ENCODE measurements around the gene RNF213.
"Not testable (repeated sequence)": the region's sequence is repeated elsewhere in the genome, so short reads cannot be mapped to it uniquely, and the experiment has no call there.

The RNF213 gene

GRCh38 chr17:80258296-80258695 lies 2.4 kb upstream of the RNF213 start:
- POLR2A ChIA-PET; CTCF ChIA-PET; H3K36me3 ChIP-seq (ENCODE audit: control insufficient read depth in 4 of 4, insufficient read depth in 4 of 4, low read length in 3 of 4); H3K9me3 ChIP-seq (ENCODE audit: control extremely low read depth in 1 of 5, control insufficient read depth in 4 of 5, insufficient read depth in 2 of 5, low read depth in 1 of 5, low read length in 4 of 5); H3K27me3 ChIP-seq (replicated peaks in 2 of 5; ENCODE audit: control insufficient read depth in 4 of 5, insufficient read depth in 5 of 5, low read length in 4 of 5); H3K4me3 ChIP-seq (ENCODE audit: control insufficient read depth in 1 of 7, extremely low read depth in 1 of 7, insufficient read depth in 4 of 7, low read depth in 2 of 7, low read length in 6 of 7); DNase-seq: not testable (repeated sequence)
- peaks cover 11 to 69% (median 55%) of the 10 kb centered on the region in 4 experiments for H3K4me1 ChIP-seq (ENCODE audit: control extremely low read depth in 1 of 4, control insufficient read depth in 4 of 4, insufficient read depth in 4 of 4, low read length in 3 of 4)
- peak overlapping the region in 1 of 2 experiments; percentile 54 for H3K27ac ChIP-seq (ENCODE audit: insufficient read depth in 1 of 2, low read depth in 1 of 2, low read length in 2 of 2, poor library complexity in 1 of 2, severe bottlenecking in 2 of 2)
- WGBS (ENCODE audit: insufficient coverage), result 71% methylated on average over 1 of the region's 2 CpGs

DNA sequence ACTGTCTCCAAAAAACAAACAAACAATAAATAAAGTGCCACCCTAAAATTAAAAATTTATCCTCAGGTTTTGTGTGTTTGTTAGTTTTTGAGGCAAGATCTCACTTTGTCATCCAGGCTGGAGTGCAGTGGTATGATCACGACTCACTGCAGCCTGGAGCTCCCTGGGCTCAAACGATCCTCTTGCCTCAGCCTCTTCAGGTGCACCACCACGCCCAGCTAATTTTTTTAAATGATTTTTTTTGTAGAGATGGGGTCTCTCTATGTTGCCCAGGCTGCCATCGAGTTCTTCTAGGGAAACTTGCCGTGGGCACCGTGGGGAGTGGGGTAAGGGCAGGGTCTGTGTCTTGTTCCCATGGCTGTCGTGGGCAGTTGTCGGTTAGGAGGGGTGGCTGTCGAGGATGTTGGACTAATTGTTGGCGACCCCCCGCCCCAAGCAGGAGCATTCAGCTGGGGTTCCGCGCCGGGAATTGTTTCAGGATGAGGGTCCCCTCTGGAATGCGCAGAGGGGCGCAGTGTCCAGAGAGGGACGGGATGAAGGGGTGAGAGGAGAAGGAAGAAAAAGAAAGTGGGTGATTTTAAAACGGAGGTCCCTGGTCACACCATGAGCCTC lies 1.1 kb upstream of the RNF213 start:
- H3K4me1 ChIP-seq (ENCODE audit: control extremely low read depth in 1 of 4, control insufficient read depth in 4 of 4, insufficient read depth in 4 of 4, low read length in 3 of 4), result peaks cover 9 to 69% (median 56%) of the 10 kb centered on the region in 4 experiments
- no peaks in the 10 kb centered on the region for H3K27me3 ChIP-seq (replicated peaks in 2 of 5; ENCODE audit: control insufficient read depth in 4 of 5, insufficient read depth in 5 of 5, low read length in 4 of 5)
- WGBS (ENCODE audit: insufficient coverage), result 75% methylated on average over 18 of the region's 18 CpGs
- H3K27ac ChIP-seq (ENCODE audit: insufficient read depth in 1 of 2, low read depth in 1 of 2, low read length in 2 of 2, poor library complexity in 1 of 2, severe bottlenecking in 2 of 2), result peak overlapping the region in 1 of 2 experiments; percentile 74
- DNase-seq, result peak in 1 of 3 donors; percentile 27
- ChIA-PET CTCF (no interaction called here), POLR2A (no interaction called here)
- no peaks in the 10 kb centered on the region for H3K9me3 ChIP-seq (ENCODE audit: control extremely low read depth in 1 of 5, control insufficient read depth in 4 of 5, insufficient read depth in 2 of 5, low read depth in 1 of 5, low read length in 4 of 5)
- peak overlapping the region; percentile 48 to 77 (median 65) for H3K4me3 ChIP-seq (ENCODE audit: control insufficient read depth in 1 of 7, extremely low read depth in 1 of 7, insufficient read depth in 4 of 7, low read depth in 2 of 7, low read length in 6 of 7)
- H3K36me3 ChIP-seq (ENCODE audit: control insufficient read depth in 4 of 4, insufficient read depth in 4 of 4, low read length in 3 of 4), result no peaks in the 10 kb centered on the region

DNA sequence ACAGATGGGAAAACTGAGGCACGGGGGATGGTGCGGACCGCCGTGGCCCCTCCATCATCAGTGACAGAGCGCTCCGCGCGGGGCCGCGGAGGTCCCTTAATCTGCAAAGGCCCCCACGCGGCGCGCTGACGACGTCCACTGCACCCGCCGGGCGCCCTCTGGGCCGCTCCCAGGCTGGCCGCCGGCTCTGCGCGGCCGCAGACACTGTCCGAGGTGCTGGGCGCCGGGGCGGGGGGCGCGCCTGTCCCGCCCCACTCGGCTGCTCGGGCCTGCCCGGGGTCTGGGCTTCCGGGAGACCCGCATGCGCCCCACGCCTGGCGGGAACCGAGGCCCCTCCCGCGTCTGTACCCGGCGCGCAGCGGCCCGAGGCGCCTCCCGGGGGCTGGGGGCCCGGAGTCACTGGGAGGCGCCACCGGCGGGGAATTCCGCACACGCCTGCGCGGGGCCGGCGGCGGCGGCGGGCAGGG lies 550 bp upstream of the RNF213 start:
- CTCF ChIA-PET, result no interaction called here
- POLR2A ChIA-PET, result interaction anchor here (0.7 kb wide), 1 partner anchor 14 kb away, joined by 3 read pairs; no protein-coding TSS in a partner anchor
- Histone ChIP-seq H3K27me3 (replicated peaks in 2 of 5; ENCODE audit: control insufficient read depth in 4 of 5, insufficient read depth in 5 of 5, low read length in 4 of 5) (no peaks in the 10 kb centered on the region), H3K4me3 (ENCODE audit: control insufficient read depth in 1 of 7, extremely low read depth in 1 of 7, insufficient read depth in 4 of 7, low read depth in 2 of 7, low read length in 6 of 7) (peak overlapping the region; percentile 48 to 77 (median 65)), H3K36me3 (ENCODE audit: control insufficient read depth in 4 of 4, insufficient read depth in 4 of 4, low read length in 3 of 4) (no peaks in the 10 kb centered on the region), H3K4me1 (ENCODE audit: control extremely low read depth in 1 of 4, control insufficient read depth in 4 of 4, insufficient read depth in 4 of 4, low read length in 3 of 4) (peaks cover 4 to 69% (median 54%) of the 10 kb centered on the region in 4 experiments), H3K27ac (ENCODE audit: insufficient read depth in 1 of 2, low read depth in 1 of 2, low read length in 2 of 2, poor library complexity in 1 of 2, severe bottlenecking in 2 of 2) (peak overlapping the region in 1 of 2 experiments; percentile 74), H3K9me3 (ENCODE audit: control extremely low read depth in 1 of 5, control insufficient read depth in 4 of 5, insufficient read depth in 2 of 5, low read depth in 1 of 5, low read length in 4 of 5) (no peaks in the 10 kb centered on the region)
- WGBS (ENCODE audit: insufficient coverage), result under 1% methylated on average over 41 of the region's 63 CpGs
- DNase-seq, result peak; percentile 62 to 82 (median 80)

- ChIA-PET POLR2A (no interaction called here), CTCF (no interaction called here)
- no peaks in the 10 kb centered on the region for H3K27me3 ChIP-seq (replicated peaks in 2 of 5; ENCODE audit: control insufficient read depth in 4 of 5, insufficient read depth in 5 of 5, low read length in 4 of 5)
- peak overlapping the region in 1 of 2 experiments; percentile 77 for H3K27ac ChIP-seq (ENCODE audit: insufficient read depth in 1 of 2, low read depth in 1 of 2, low read length in 2 of 2, poor library complexity in 1 of 2, severe bottlenecking in 2 of 2)
- H3K4me1 ChIP-seq (ENCODE audit: control extremely low read depth in 1 of 4, control insufficient read depth in 4 of 4, insufficient read depth in 4 of 4, low read length in 3 of 4), result peaks cover 6 to 62% (median 49%) of the 10 kb centered on the region in 4 experiments
- WGBS (ENCODE audit: insufficient coverage), result 4% methylated on average over 35 of the region's 45 CpGs
- H3K9me3 ChIP-seq (ENCODE audit: control extremely low read depth in 1 of 5, control insufficient read depth in 4 of 5, insufficient read depth in 2 of 5, low read depth in 1 of 5, low read length in 4 of 5), result no peaks in the 10 kb centered on the region
- DNase-seq, result peak; percentile 32 to 54 (median 54)
- H3K36me3 ChIP-seq (ENCODE audit: control insufficient read depth in 4 of 4, insufficient read depth in 4 of 4, low read length in 3 of 4), result peaks cover 0 to 9% (median 3%) of the 10 kb centered on the region in 4 experiments
- H3K4me3 ChIP-seq (ENCODE audit: control insufficient read depth in 1 of 7, extremely low read depth in 1 of 7, insufficient read depth in 4 of 7, low read depth in 2 of 7, low read length in 6 of 7), result peak overlapping the region; percentile 66 to 84 (median 80)
Measured at GRCh38 chr17:80261159-80261894, 675 bp downstream of the RNF213 start.

DNA sequence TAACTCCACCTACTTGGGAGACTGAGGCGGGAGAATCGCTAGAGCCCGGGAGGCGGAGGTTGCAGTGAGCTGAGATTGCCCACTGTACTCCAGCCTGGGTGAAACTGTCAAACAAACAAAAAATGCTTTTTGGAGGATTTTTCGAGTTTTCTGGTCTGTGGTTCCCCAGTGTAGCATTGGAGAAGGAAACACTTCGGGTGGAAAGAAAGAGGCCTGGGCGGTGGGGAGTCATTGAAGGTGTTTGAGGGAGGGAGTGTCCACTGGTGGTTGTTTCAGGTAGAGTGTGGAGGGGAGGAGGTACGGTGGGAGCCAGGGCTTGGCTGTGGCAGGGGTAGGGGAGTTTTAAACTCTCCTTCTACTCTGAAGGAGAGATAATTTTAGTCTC lies 1.2 kb downstream of the RNF213 start:
- H3K4me1 ChIP-seq (ENCODE audit: control extremely low read depth in 1 of 4, control insufficient read depth in 4 of 4, insufficient read depth in 4 of 4, low read length in 3 of 4), result peaks cover 6 to 61% (median 49%) of the 10 kb centered on the region in 4 experiments
- H3K9me3 ChIP-seq (ENCODE audit: control extremely low read depth in 1 of 5, control insufficient read depth in 4 of 5, insufficient read depth in 2 of 5, low read depth in 1 of 5, low read length in 4 of 5), result no peaks in the 10 kb centered on the region
- peak overlapping the region in 4 of 7 experiments; percentile 80 to 84 (median 84) for H3K4me3 ChIP-seq (ENCODE audit: control insufficient read depth in 1 of 7, extremely low read depth in 1 of 7, insufficient read depth in 4 of 7, low read depth in 2 of 7, low read length in 6 of 7)
- 53% methylated on average over 8 of the region's 8 CpGs for WGBS (ENCODE audit: insufficient coverage)
- ChIA-PET CTCF (no interaction called here), POLR2A (no interaction called here)
- H3K36me3 ChIP-seq (ENCODE audit: control insufficient read depth in 4 of 4, insufficient read depth in 4 of 4, low read length in 3 of 4), result peaks cover 0 to 9% (median 3%) of the 10 kb centered on the region in 4 experiments
- DNase-seq, result no peak
- H3K27ac ChIP-seq (ENCODE audit: insufficient read depth in 1 of 2, low read depth in 1 of 2, low read length in 2 of 2, poor library complexity in 1 of 2, severe bottlenecking in 2 of 2), result peak overlapping the region in 1 of 2 experiments; percentile 77
- no peaks in the 10 kb centered on the region for H3K27me3 ChIP-seq (replicated peaks in 2 of 5; ENCODE audit: control insufficient read depth in 4 of 5, insufficient read depth in 5 of 5, low read length in 4 of 5)

DNA sequence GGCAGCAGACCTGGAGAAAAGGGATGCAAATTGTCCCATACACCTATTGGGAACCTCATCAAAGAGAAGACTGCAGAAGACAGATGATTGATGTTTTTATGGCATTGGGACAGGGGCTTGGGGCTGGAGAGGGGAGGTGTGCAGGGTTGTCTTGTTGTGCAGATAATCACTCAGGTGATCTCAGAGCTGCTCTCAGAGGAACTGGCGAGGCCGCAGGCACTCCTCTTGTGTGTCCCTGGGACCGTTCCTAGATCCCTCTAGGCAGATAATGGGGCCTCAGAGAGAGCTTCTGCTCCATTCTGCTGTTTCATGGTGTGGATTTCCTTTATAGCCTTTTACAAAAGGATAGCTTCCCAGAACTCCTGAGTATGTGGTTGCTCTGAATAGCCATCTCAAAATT lies 1.6 kb downstream of the RNF213 start:
- Histone ChIP-seq H3K27ac (ENCODE audit: insufficient read depth in 1 of 2, low read depth in 1 of 2, low read length in 2 of 2, poor library complexity in 1 of 2, severe bottlenecking in 2 of 2) (no peak overlapping the region), H3K36me3 (ENCODE audit: control insufficient read depth in 4 of 4, insufficient read depth in 4 of 4, low read length in 3 of 4) (peaks cover 0 to 10% (median 3%) of the 10 kb centered on the region in 4 experiments), H3K4me1 (ENCODE audit: control extremely low read depth in 1 of 4, control insufficient read depth in 4 of 4, insufficient read depth in 4 of 4, low read length in 3 of 4) (peaks cover 6 to 61% (median 49%) of the 10 kb centered on the region in 4 experiments), H3K27me3 (replicated peaks in 2 of 5; ENCODE audit: control insufficient read depth in 4 of 5, insufficient read depth in 5 of 5, low read length in 4 of 5) (no peaks in the 10 kb centered on the region), H3K9me3 (ENCODE audit: control extremely low read depth in 1 of 5, control insufficient read depth in 4 of 5, insufficient read depth in 2 of 5, low read depth in 1 of 5, low read length in 4 of 5) (no peaks in the 10 kb centered on the region), H3K4me3 (ENCODE audit: control insufficient read depth in 1 of 7, extremely low read depth in 1 of 7, insufficient read depth in 4 of 7, low read depth in 2 of 7, low read length in 6 of 7) (peak overlapping the region in 2 of 7 experiments; percentile 83 to 84)
- CTCF ChIA-PET, result no interaction called here
- WGBS (ENCODE audit: insufficient coverage), result 33% methylated on average over 3 of the region's 3 CpGs
- POLR2A ChIA-PET, result no interaction called here
- no peak for DNase-seq

DNA sequence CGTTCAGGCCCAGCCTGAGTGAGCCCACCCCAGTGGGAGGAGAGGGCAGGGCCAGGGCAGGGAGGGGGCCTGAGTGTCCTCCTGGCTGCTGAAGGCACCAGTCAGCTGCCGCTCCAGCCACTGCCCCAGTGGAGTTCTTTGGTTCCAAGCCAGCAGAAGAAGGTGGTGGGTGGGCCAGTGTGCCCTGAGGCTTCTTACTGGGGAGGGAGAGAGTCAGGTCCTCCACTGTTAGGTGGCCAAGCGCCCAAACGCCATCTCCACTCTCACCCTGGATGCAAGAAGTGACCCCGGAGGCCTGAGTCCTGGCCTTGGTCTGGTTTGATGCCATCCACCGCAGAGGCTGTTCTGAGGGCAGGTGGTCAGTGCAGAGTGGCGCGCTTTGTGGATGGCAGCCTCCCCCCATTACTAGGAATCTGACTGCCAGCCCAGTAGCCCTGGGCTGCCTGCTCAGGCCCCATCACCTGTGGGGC lies 2.2 kb downstream of the RNF213 start:
- Histone ChIP-seq H3K4me1 (ENCODE audit: control extremely low read depth in 1 of 4, control insufficient read depth in 4 of 4, insufficient read depth in 4 of 4, low read length in 3 of 4) (peaks cover 6 to 61% (median 49%) of the 10 kb centered on the region in 4 experiments), H3K36me3 (ENCODE audit: control insufficient read depth in 4 of 4, insufficient read depth in 4 of 4, low read length in 3 of 4) (peaks cover 0 to 13% (median 5%) of the 10 kb centered on the region in 4 experiments), H3K4me3 (ENCODE audit: control insufficient read depth in 1 of 7, extremely low read depth in 1 of 7, insufficient read depth in 4 of 7, low read depth in 2 of 7, low read length in 6 of 7) (peak overlapping the region in 4 of 7 experiments; percentile 72 to 89 (median 84)), H3K27ac (ENCODE audit: insufficient read depth in 1 of 2, low read depth in 1 of 2, low read length in 2 of 2, poor library complexity in 1 of 2, severe bottlenecking in 2 of 2) (no peak overlapping the region), H3K9me3 (ENCODE audit: control extremely low read depth in 1 of 5, control insufficient read depth in 4 of 5, insufficient read depth in 2 of 5, low read depth in 1 of 5, low read length in 4 of 5) (no peaks in the 10 kb centered on the region), H3K27me3 (replicated peaks in 2 of 5; ENCODE audit: control insufficient read depth in 4 of 5, insufficient read depth in 5 of 5, low read length in 4 of 5) (no peaks in the 10 kb centered on the region)
- ChIA-PET POLR2A (no interaction called here), CTCF (no interaction called here)
- DNase-seq, result no peak
- 100% methylated on average over 3 of the region's 8 CpGs for WGBS (ENCODE audit: insufficient coverage)
